LNCAP (cell line): ENCODE results near the gene WDR27.

Experiments used
- TF ChIP-seq, protein P1 (sequence below): fragments of 450-650 bp; IDR thresholded peaks from 2 replicates; pipeline ENCODE4 v1.5.1; 2017; ENCODE audit warnings: mild to moderate bottlenecking

WDR27 gene

DNA sequence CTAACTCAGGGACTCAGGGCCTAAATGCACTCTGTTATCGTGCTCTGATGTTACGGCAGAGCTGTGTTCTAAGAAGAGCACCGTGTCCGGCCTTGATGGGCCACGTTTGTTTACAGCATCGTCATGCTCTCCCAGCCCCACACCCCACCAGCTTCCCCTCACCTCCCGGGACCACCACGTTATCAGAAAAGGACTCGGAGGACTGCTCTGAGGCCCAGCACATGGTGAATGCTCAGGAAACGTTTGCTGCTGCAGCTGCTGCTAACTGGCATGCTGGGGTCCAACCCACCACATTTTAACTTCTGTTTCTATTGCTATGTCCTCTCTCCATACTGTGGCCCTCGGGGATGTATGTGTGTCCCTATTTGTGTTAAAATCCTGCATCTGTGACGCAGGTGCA lies 50.3 kb downstream of the WDR27 start:
- TF ChIP-seq, protein P1, sequence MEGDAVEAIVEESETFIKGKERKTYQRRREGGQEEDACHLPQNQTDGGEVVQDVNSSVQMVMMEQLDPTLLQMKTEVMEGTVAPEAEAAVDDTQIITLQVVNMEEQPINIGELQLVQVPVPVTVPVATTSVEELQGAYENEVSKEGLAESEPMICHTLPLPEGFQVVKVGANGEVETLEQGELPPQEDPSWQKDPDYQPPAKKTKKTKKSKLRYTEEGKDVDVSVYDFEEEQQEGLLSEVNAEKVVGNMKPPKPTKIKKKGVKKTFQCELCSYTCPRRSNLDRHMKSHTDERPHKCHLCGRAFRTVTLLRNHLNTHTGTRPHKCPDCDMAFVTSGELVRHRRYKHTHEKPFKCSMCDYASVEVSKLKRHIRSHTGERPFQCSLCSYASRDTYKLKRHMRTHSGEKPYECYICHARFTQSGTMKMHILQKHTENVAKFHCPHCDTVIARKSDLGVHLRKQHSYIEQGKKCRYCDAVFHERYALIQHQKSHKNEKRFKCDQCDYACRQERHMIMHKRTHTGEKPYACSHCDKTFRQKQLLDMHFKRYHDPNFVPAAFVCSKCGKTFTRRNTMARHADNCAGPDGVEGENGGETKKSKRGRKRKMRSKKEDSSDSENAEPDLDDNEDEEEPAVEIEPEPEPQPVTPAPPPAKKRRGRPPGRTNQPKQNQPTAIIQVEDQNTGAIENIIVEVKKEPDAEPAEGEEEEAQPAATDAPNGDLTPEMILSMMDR = no peak

DNA sequence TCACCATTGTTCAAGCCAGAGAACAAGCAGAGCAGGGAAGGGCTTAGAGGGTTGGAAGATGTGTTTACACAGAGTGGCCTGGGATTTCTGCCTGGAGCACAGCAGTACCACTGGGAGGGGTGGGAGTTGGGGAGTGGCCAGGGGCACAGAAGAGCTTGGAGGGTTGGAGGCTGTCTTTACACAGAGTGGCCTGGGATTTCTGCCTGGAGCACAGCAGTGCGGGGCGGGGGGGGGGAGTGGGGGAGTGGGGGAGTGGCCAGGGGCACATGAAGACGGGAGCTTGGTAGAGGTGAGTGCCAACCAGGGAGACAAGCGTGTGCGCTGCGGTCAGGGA lies 50.9 kb downstream of the WDR27 start:
- TF ChIP-seq, protein P1 = no peak

DNA sequence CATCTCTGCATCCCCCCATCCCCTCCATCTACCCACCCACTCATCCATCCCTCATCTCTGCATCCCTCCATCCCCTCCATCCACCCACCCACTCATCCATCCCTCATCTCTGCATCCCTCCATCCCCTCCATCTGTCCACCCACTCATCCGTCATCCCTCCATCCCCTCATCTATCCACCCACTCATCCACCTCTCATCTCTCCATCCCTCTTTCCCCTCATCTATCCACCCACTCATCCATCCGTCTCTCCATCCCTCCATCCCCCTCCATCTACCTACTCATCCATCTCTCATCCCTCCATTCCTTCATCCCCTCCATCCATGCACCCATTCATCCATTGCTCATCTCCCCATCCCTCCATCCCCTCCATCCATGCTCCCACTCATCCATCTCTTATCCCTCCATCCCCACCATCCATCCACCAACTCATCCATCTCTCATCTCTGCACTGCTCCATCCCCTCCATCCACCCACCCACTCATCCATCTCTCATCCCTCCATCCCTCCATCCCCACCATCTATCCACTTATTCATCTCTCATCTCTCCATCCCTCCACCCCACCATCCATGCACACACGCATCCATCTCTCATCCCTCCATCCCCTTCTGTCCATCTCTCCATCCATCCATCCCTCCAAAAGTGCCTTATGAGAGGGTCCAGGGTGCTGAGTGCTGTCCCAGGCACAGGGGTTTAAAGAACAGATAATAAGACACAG lies 51.4 kb downstream of the WDR27 start:
- TF ChIP-seq, protein P1 = no peak

DNA sequence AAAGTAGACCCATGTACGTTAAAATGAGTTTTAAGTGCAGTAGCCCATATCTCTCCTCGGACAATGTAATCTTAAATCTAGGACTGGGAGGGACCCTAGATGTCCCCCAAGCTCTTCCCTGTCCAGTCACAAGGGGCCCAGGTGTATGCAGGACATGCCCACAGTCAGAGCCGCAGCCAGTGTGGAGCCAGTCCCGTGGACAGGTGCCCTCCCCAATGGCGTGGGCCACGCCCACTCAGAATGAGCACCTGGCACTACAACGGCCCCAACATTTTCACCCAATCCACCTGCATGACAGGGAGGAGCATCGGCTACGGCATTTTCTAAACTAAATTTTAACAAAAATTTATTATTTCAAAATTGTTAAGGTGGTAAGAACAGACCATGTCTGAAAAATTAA lies 53.2 kb downstream of the WDR27 start:
- TF ChIP-seq, protein P1 = no peak

DNA sequence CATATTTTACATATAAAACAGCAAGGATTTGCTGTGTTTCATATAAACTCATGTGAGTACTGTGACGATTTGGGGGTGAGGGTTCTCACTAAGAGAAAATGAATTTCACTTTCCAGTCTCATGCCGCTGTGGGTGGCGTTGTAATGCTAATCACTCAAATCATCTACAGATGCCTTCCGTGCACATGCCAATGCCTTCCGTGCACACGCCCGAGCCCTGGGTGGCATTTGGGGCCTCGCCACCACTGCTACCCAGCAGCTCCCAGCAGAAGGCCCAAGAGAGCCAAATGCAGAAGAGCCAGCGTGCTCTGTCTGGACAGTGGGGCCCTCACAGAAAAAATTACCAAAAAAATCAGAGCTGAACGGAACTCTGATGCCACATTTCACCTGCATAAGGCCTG lies 53.7 kb downstream of the WDR27 start:
- TF ChIP-seq, protein P1 = no peak

DNA sequence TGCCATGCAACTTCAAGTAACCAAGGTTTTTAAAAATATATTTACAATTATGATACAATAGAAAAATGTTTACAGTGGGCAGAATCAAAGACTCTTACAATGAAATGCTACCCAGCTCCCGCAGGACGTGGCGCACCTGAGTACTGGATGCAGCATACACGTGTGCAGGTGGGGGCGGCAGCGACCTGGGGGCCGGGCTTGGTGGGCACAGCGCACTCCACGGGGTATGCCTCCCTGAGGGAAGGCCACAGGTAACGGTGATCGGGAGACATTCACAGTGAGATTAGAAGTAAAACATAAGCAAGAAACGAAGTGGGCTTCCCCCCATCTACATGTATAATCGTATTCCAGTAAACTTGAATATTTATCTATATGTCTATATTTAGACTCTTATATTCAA lies 54.2 kb downstream of the WDR27 start:
- TF ChIP-seq, protein P1 = no peak

DNA sequence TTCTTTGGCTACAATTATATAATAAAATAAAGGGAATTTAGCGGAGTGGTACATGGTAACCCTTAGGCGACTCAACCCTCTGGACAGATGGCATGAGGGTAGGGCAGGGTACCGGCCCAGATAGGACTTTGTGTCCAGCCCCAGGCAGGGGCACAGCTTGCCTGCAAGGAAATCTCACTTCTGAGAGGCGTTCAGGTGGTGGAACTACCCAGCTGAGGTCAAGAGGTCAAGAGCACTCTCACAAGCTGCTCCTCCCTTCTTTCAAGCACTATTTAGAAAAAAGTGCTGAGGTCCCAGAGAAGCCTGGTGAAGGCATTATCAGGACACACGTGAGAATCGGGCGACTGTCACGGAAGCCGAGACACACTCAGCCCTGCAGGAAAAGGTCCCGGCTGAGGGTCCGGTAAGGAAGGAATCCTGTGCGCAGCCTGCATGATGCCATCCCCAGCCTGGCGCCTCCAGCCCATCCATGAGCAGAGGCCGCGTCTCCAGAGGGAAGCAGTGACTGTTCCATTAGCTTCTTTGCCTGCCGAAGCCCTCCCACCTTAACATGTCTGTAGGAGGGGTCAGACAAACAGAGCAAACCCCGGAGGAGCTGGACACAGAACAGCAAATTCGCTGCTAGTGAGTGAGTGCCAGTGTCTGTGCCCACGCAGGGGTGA lies 54.8 kb downstream of the WDR27 start:
- TF ChIP-seq, protein P1 = no peak
